Pericardium fibroblast (primary cell): ENCODE data around the gene MRAP. TPM values are rescaled to one million over a fixed set of nuclear protein-coding genes. Genes with fewer than 3 reads are reported as not detected.

Source experiments
- total RNA-seq: library from RNA; depleted of rRNA; stranded (reverse); fragments of >200 nt; gene quantifications from 2 replicates; pipeline ENCODE4 v1.2.3, GENCODE V29; 2015

Gene MRAP
- 0.12 and 1.2 TPM in 2 replicates for total RNA-seq

GRCh38 chr21:32298658-32299081, at the start of gene MRAP:
TSS of gene MRAP (plus strand) at chr21:32298855. CDS start at chr21:32298972, 117 bp downstream.

GRCh38 chr21:32278518-32279376, 19.9 kb upstream of the MRAP start, which contains the start of gene MIS18A:
TSS of gene MIS18A (minus strand) at chr21:32279049. CDS start at chr21:32279014, 35 bp downstream.

Other genes starting within 250 kb of the MRAP start
- 2.8 and 6.4 TPM in 2 replicates for gene MIS18A, start 19.8 kb upstream of the MRAP start, total RNA-seq
- 11.4 and 17.0 TPM in 2 replicates for gene URB1, start 94.2 kb downstream of the MRAP start, total RNA-seq
- gene EVA1C, start 113.9 kb downstream of the MRAP start, total RNA-seq: 17.8 and 23.6 TPM in 2 replicates